Gastrocnemius medialis (tissue), 4 donors: Measurements from ENCODE around the gene APEX2.

ENCODE experiments used
- POLR2A ChIP-seq, 2 donors: fragments of 450-650 bp; IDR thresholded peaks; one replicate each; pipeline ENCODE4 v1.6.1; 2017; ENCODE audit warnings: antibody characterized with exemption in 2 of 2, mild to moderate bottlenecking in 2 of 2, moderate library complexity in 2 of 2
- TF ChIP-seq, protein P1 (sequence below), 5 experiments: fragments of 450-650 bp in 3 of 5; fragments of 200-600 bp in 2 of 5; sonication (generic) in 2 of 5; IDR thresholded peaks in 4 of 5; conservative IDR thresholded peaks in 1 of 5; 1 replicate in 4 of 5; 2 replicates in 1 of 5; pipeline ENCODE4 v1.5.1; 2016 to 2019; ENCODE audit warnings: antibody characterized with exemption in 5 of 5, mild to moderate bottlenecking in 3 of 5, moderate library complexity in 3 of 5

- TF ChIP-seq, protein P1, sequence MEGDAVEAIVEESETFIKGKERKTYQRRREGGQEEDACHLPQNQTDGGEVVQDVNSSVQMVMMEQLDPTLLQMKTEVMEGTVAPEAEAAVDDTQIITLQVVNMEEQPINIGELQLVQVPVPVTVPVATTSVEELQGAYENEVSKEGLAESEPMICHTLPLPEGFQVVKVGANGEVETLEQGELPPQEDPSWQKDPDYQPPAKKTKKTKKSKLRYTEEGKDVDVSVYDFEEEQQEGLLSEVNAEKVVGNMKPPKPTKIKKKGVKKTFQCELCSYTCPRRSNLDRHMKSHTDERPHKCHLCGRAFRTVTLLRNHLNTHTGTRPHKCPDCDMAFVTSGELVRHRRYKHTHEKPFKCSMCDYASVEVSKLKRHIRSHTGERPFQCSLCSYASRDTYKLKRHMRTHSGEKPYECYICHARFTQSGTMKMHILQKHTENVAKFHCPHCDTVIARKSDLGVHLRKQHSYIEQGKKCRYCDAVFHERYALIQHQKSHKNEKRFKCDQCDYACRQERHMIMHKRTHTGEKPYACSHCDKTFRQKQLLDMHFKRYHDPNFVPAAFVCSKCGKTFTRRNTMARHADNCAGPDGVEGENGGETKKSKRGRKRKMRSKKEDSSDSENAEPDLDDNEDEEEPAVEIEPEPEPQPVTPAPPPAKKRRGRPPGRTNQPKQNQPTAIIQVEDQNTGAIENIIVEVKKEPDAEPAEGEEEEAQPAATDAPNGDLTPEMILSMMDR (IDR thresholded peaks at IDR 0.05 in 4 of 5, conservative IDR thresholded peaks at IDR 0.05 in 1 of 5) = no peak
- no peak for TF ChIP-seq POLR2A (IDR thresholded peaks at IDR 0.05)
Measured at GRCh38 chrX:55011294-55011693, 11.1 kb downstream of the APEX2 start.
